Left ventricle myocardium inferior (tissue), 1 donor: Measurements from ENCODE around the gene MPG. TPM values are rescaled to one million over a fixed set of nuclear protein-coding genes. Genes with fewer than 3 reads are reported as not detected.
A peak's percentile ranks its signal among the peaks of the same experiment; 100 is the strongest.

Source experiments
- DNase-seq: peaks from one replicate; pipeline ENCODE4 v3.0.0-alpha.2; 2020
- H3K27ac ChIP-seq: fragments of 200-600 bp; replicated peaks from 2 replicates; pipeline ENCODE4 v1.8.0; 2021
- H3K27me3 ChIP-seq: fragments of 200-600 bp; 2 replicates; pipeline ENCODE4 v1.8.0; 2021; ENCODE audit warnings: low read depth
- H3K36me3 ChIP-seq: fragments of 200-600 bp; 2 replicates; pipeline ENCODE4 v1.8.0; 2021
- H3K4me1 ChIP-seq: fragments of 200-600 bp; 2 replicates; pipeline ENCODE4 v1.8.0; 2021
- H3K4me3 ChIP-seq: fragments of 200-600 bp; 2 replicates; pipeline ENCODE4 v1.8.0; 2021; ENCODE audit warnings: mild to moderate bottlenecking, moderate library complexity
- H3K9me3 ChIP-seq: fragments of 200-600 bp; replicated peaks from 2 replicates; pipeline ENCODE4 v1.8.0; 2021
- intact Hi-C: fragments of 100-400 bp; cut with micrococcal nuclease; formaldehyde crosslinking; loops from one replicate; pipeline ENCODE4 v1.11.0; 2022
- total RNA-seq: library from RNA; stranded (reverse); fragmentation: NEBNext Ultra II Directional; extraction: Animal tissue kit (Norgen Biotek cat#: 25700); gene quantifications from one replicate; pipeline ENCODE4 v1.2.1, GENCODE V29; 2021
- TF ChIP-seq, protein P1 (sequence below): fragments of 200-600 bp; IDR thresholded peaks from 2 replicates; pipeline ENCODE4 v1.8.0; 2021; ENCODE audit warnings: antibody characterized with exemption, mild to moderate bottlenecking, borderline replicate concordance
- donor health status: DM: no; HTN: yes; CAD: no; lungs with severe emphysema.

The MPG gene
- total RNA-seq, 1 donor from 2014 or later, result 44.5 TPM

DNA sequence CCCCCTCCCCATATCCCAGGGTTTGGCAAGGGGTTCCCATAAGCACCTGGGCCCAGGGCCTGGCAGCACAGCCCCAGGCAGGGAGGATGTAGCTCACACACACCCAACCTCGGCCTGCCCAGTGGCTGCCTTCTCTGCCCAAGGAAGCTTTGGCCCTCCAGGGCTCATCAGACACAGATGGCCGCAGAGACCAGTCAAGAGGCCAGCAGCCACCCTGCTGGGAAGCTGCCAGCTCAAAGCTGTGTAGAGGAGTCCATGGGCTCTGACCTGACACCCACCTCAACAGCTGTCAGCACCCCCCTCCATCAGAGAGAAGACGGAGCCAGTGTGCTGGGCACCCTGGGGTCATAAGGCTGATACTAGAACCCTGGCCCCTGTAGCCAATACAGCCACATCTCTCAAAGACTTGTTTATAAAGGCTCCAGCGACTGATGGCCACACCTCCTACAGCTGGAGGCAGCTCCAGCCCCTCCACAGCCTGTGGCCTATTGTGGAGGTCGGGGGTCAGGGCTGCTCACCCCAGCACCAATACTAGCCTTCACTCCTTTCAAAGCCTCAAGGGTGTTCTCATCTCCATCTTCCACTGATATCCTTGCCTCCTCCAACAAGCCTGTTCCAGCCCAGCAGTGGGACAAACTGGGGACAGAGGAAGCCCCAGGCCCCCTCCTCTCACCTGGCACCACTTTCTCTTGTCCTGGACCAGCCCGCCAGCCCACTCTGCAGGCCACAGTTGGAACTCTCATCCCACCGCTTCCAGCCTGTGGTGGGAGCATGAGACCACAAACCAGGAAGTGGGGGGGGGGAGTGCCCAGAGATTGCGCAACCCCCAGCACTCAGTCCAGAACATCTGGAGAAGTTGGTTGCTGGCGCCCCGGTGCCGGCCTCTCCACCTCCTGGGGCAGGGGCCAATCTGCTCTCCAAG is 2.2 kb upstream of the MPG start:
- TF ChIP-seq, protein P1, sequence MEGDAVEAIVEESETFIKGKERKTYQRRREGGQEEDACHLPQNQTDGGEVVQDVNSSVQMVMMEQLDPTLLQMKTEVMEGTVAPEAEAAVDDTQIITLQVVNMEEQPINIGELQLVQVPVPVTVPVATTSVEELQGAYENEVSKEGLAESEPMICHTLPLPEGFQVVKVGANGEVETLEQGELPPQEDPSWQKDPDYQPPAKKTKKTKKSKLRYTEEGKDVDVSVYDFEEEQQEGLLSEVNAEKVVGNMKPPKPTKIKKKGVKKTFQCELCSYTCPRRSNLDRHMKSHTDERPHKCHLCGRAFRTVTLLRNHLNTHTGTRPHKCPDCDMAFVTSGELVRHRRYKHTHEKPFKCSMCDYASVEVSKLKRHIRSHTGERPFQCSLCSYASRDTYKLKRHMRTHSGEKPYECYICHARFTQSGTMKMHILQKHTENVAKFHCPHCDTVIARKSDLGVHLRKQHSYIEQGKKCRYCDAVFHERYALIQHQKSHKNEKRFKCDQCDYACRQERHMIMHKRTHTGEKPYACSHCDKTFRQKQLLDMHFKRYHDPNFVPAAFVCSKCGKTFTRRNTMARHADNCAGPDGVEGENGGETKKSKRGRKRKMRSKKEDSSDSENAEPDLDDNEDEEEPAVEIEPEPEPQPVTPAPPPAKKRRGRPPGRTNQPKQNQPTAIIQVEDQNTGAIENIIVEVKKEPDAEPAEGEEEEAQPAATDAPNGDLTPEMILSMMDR, result peak; percentile 37
- Histone ChIP-seq H3K27ac (peak overlapping the region; percentile 96), H3K36me3 (peaks cover 15% of the 10 kb centered on the region), H3K27me3 (no peaks in the 10 kb centered on the region), H3K4me1 (peaks cover 88% of the 10 kb centered on the region), H3K9me3 (no peaks in the 10 kb centered on the region), H3K4me3 (peak overlapping the region; percentile 88)
- intact Hi-C loops, result no loop called here
- DNase-seq, result peak; percentile 88

DNA sequence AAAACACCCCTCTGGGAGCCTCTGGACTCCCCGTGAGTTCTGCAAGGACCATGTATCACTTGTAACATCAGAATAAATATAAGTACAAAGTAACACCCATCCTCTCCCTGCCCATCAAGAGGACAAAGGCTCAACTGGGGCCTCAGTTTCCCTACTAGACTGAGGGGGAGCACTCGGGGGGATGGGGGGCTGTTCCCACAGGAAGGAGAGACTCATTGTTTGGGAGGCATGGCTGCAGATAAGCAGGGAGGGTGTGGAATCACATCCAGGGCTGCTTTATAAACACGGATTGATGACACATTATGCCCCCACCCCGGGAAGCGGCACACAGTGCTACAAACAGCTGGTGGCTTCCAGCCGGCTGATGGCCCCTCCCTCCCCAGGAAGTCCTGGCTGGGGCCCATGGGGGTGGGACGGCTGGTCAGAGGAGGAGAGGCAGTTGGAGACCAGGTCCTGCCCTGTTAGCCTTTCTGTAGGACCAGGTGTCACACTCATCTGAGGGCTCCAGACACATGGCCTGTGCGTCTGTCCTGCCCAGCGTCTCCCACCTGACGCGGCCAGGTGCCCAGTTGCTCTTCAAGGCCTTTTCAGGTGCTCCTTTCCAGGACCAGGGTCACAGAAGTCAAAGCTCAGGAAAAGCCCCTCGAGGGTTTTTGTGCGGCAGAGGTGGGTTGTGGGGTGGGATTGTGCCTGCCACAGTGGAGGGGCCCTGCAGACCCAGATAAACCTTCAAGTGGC is 1.3 kb upstream of the MPG start:
- peaks cover 82% of the 10 kb centered on the region for H3K4me1 ChIP-seq

DNA sequence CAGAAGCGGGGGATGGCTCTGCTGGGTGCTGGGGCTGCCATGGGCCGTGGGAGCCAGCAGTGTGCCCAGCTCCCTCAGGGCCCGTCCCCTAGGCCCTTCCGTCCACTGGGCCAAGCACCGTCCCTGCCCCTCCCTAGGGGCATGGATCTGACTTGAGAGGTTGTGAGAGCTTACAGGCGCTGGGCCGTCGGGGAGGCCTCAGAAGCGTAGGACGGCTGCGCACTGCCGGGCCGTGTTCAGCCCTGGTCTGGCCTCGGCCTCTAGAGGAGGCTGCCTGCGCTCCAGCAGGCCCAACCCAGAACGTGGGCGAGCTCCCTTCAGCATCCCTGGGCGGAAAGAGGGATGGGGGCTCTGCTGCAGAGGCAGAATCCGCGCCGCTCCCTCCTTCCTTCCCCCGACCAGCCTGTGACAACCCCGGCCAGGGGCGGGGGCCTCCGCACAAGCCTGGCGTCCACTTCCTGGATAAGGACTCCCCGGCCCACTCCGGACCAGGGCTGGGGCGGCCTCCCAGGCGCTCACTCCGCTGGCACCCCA is 685 bp upstream of the MPG start:
- H3K4me1 ChIP-seq, result peaks cover 77% of the 10 kb centered on the region
- intact Hi-C loops, result no loop called here

More for the DNA sequence above, 1.3 kb upstream of the MPG start:
- TF ChIP-seq, protein P1, result no peak
- Histone ChIP-seq H3K27ac (peak overlapping the region; percentile 96), H3K4me3 (peak overlapping the region; percentile 88), H3K9me3 (no peaks in the 10 kb centered on the region), H3K27me3 (no peaks in the 10 kb centered on the region), H3K36me3 (peaks cover 20% of the 10 kb centered on the region)
- peak; percentile 88 for DNase-seq
- intact Hi-C loops, result no loop called here

DNA sequence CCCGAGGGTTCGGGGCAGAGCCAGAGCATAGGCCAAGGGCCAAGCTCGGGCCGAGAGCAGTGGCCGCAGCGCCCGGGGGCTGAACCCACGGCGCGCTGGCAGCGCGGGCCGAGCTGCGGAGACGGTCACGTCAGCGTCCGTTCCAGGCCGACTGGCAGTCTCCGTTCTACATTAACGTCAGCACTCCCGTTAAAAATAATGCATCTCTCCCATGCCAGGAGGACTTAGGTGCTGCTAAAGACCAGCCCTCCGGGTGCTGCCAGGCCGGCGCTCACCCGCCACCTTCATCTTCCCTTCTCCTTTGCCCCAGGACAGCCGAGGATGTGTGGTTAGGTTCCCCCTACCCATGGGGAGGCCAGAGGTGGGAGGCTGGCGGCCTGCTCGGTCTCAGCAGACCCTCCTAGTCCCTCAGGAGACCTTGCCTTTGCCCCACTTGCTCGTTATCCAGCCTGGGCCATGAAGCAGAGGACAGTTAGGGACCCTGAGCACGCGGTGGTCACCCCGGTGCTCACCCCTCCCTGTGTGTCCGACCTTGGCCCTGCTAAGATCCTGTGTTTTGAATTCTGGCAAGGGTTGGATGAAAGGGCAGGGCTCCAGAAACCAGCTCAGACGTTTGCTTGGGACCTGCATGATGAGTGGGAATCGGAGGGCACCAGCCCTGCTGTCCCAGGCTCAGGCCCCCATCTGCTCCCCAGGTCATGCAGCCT is 572 bp downstream of the MPG start:
- intact Hi-C loops, result no loop called here
- no peaks in the 10 kb centered on the region for H3K9me3 ChIP-seq
- peaks cover 25% of the 10 kb centered on the region for H3K36me3 ChIP-seq
- peak overlapping the region; percentile 96 for H3K27ac ChIP-seq
- H3K4me1 ChIP-seq, result peaks cover 69% of the 10 kb centered on the region
- TF ChIP-seq, protein P1, result no peak
- H3K27me3 ChIP-seq, result no peaks in the 10 kb centered on the region
- peak overlapping the region; percentile 88 for H3K4me3 ChIP-seq
- peak; percentile 43 for DNase-seq

More for the DNA sequence above, 685 bp upstream of the MPG start:
- TF ChIP-seq, protein P1, result no peak
- Histone ChIP-seq H3K27ac (peak overlapping the region; percentile 96), H3K4me3 (peak overlapping the region; percentile 88), H3K36me3 (peaks cover 20% of the 10 kb centered on the region), H3K27me3 (no peaks in the 10 kb centered on the region), H3K9me3 (no peaks in the 10 kb centered on the region)
- DNase-seq, result peak; percentile 67
